LNCAP (cell line): ENCODE data around the gene UPK3A.

Experiments
- TF ChIP-seq, protein P1 (sequence below): fragments of 450-650 bp; IDR thresholded peaks from 2 replicates; pipeline ENCODE4 v1.5.1; 2017; ENCODE audit warnings: mild to moderate bottlenecking

Gene UPK3A

DNA sequence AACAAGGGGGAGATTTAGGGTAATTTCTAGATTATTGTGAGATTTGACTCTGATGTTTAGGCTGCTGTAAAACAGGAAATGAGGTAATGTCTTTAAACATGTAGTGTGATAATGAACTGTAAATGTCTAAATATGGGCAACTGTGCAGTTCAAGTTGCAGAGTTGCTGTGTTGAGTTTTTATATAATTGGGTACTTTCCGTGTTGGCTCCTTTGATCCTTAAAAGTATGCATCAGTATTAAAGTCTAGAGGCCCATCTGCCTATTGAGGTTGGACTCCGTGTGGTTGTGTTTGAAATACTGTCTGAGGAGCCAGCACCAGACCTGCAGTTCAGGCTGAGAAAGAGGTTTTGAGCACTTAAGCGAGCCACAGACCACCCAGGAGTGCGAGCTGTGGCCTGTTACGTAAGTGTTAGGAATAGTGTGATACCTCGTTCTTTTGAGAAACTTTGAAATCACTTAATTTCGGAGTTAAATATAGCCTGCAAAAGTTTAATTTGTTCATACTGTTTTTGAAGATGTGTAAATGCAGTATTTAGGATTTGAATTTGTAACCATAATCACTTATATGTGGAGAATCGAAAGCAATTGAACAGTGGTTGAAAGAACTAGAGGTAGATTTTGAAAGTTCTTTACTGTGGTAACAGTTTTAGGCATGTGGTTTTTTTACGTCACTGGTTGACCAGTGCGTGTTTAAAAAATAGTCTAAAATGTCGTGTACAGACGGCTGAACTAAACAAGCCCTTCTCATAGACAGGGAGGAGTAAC, 34.0 kb downstream of the UPK3A start:
- TF ChIP-seq, protein P1, sequence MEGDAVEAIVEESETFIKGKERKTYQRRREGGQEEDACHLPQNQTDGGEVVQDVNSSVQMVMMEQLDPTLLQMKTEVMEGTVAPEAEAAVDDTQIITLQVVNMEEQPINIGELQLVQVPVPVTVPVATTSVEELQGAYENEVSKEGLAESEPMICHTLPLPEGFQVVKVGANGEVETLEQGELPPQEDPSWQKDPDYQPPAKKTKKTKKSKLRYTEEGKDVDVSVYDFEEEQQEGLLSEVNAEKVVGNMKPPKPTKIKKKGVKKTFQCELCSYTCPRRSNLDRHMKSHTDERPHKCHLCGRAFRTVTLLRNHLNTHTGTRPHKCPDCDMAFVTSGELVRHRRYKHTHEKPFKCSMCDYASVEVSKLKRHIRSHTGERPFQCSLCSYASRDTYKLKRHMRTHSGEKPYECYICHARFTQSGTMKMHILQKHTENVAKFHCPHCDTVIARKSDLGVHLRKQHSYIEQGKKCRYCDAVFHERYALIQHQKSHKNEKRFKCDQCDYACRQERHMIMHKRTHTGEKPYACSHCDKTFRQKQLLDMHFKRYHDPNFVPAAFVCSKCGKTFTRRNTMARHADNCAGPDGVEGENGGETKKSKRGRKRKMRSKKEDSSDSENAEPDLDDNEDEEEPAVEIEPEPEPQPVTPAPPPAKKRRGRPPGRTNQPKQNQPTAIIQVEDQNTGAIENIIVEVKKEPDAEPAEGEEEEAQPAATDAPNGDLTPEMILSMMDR: no peak

DNA sequence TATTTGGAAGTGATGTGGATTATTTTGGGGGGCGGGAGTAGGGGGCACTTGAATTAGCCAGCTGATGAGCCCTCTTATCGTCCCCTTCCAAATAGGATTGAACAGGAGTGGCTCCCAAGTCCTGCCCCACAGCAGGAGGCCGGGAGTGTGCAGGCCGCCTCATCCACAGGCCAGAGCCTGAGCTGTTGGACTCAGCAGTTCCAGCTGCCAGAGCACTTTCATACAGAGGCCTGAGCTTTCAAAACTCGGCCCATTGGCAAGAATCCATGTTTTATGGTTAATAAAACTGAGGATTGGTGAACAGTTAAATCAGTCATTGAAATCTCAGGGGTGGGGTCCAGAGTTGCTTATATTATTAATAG, 34.6 kb downstream of the UPK3A start:
- TF ChIP-seq, protein P1: no peak

DNA sequence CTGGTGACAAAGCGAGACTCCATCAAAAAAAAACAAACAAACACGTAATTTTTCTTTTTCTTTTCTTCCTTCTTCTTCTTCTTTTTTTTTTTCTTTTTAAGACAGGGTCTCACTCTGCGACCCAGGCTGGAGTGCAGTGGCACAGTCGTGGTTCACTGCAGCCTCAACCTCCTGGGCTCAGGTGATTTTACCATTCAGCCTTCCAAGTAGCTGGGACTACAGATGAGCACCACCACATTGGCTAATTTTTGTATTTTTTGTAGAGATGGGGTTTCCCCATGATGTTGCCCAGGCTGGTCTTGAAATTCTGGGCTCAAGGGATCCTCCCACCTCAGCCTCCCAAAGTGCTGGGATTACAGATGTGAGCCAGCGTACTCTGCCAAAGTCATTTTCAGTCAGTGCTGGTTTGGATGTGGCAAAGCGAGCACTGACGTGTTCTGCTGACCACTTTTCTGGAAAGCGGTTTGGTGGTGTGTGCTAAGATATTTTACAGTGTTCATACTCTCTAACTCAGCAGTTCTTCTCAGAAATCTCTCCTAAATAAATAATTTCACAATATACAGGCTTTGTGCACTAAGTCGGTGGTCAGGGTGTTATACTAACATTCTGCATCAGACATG, 35.7 kb downstream of the UPK3A start:
- TF ChIP-seq, protein P1: no peak

DNA sequence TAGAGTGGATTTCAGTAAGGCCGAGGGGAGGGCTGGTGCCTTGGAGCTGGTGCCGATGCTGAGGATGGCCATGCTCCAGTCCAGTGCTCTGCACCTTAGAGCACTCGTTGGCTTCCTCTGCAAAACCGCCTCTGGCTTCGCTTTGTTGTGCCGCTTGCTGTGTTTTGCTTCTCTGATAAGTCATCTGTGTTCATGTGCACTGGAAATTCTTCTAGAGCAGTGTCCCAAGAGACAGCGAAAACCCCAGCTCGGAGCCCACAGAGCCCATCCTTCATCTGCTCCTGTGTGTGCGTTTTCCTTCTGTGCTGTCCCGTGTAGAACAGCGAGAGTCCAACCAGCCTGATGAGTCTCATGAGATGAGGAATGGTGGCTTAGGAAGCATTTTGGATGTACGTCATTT, 37.1 kb downstream of the UPK3A start:
- TF ChIP-seq, protein P1: no peak

DNA sequence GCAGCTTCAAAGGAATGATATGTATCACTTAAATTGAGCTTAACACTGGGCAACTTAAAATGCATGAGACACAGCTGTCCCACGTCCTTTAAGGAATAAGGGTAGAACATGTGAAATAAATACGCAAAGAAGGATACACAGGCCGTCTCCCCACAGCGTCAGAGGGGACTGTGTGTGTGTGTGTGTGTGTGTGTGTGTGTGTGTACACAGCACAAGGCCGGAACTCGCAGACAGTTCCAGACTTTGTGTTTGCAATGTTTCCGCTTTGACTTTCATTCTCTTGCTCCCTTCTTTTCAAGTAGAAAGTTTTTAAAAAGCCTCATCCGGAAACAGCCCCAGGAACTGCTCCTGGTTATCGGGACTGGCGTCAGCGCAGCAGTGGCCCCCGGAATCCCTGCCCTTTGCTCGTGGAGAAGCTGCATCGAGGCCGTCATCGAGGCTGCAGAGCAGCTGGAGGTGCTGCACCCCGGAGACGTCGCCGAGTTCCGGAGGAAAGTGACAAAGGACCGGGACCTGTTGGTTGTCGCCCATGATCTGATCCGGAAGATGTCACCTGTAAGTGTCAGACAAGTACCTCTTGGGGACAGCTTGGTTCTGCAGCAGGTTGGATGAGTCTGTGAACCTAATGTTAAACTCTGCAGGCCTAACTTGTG, 38.2 kb downstream of the UPK3A start:
- TF ChIP-seq, protein P1: no peak

DNA sequence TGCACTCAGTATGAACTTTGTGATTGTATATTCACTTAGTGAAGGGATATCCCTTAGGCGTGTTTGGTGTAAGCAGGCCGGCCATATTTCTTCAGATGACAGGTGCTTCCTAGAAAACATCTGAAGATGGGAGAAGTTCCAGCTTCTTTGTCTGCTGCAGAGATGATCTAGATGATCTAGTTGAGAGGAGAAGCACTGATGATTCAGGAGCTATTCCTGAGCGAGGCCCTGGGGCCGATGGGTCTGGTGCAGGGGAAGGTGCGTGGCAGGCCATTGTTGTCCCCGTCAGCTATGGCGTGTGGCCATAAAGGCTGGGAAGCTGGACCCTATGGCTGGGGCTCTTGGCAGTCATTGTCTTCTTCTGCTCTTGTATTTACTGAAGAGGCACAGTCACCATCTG, 38.9 kb downstream of the UPK3A start:
- TF ChIP-seq, protein P1: no peak

DNA sequence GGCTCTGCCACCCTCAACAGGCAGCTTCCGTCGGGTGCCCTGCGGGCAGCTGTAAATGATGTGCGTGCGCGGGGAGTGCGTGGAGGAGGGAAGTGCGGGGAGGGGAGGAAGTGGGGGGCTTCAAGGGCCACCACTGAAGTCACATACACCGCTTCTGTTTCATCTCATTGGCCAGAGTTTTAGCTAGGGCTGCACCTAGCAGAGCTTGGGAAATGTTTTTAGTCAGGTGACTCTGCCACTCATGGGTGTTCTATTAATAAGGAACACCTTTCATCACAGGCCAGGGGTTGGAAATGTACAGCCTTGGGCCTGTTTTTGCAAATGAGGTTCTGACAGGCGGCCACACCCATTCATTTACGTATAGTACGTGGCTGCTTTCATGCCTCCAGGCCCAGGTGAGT, 39.6 kb downstream of the UPK3A start:
- TF ChIP-seq, protein P1: no peak
